Vagina (tissue), 2 donors: ENCODE results near the gene RAD9A.

Experiments used
- POLR2A ChIP-seq, 2 donors: fragments of 450-650 bp; IDR thresholded peaks; one replicate each; pipeline ENCODE4 v1.6.1; 2017; ENCODE audit warnings: antibody characterized with exemption in 2 of 2, mild to moderate bottlenecking in 2 of 2, moderate library complexity in 2 of 2
- POLR2AphosphoS5 ChIP-seq, 2 donors: sonication (generic); formaldehyde crosslinking; IDR thresholded peaks; one replicate each; pipeline ENCODE4 v1.9.0; 2017; ENCODE audit warnings: antibody characterized with exemption in 2 of 2, mild to moderate bottlenecking in 2 of 2, low read depth in 1 of 2; ENCODE audit not compliant: insufficient read depth in 1 of 2
- TF ChIP-seq, protein P1 (sequence below), 3 experiments: fragments of 450-650 bp in 2 of 3; fragments of 200-600 bp in 1 of 3; sonication (generic) in 1 of 3; IDR thresholded peaks; one replicate each; pipeline ENCODE4 v1.5.1; 2017 to 2019; ENCODE audit warnings: antibody characterized with exemption in 3 of 3, mild to moderate bottlenecking in 2 of 3, moderate library complexity in 2 of 3

DNA sequence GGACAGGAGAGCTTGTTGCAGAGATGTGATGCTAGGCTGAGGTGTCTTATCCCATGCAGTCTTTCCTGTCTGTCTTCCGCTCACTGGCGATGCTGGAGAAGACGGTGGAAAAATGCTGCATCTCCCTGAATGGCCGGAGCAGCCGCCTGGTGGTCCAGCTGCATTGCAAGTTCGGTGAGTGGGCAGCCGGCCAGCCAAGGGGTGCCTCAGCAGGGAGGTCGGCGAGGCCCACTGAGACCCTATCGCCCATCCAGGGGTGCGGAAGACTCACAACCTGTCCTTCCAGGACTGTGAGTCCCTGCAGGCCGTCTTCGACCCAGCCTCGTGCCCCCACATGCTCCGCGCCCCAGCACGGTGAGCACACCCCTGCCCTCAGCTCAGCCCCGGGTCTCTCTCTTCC lies 1.7 kb downstream of the RAD9A start:
- TF ChIP-seq POLR2A (IDR thresholded peaks at IDR 0.05) (no peak), POLR2AphosphoS5 (IDR thresholded peaks at IDR 0.05; ENCODE audit: insufficient read depth in 1 of 2, low read depth in 1 of 2) (no peak)
- TF ChIP-seq, protein P1, sequence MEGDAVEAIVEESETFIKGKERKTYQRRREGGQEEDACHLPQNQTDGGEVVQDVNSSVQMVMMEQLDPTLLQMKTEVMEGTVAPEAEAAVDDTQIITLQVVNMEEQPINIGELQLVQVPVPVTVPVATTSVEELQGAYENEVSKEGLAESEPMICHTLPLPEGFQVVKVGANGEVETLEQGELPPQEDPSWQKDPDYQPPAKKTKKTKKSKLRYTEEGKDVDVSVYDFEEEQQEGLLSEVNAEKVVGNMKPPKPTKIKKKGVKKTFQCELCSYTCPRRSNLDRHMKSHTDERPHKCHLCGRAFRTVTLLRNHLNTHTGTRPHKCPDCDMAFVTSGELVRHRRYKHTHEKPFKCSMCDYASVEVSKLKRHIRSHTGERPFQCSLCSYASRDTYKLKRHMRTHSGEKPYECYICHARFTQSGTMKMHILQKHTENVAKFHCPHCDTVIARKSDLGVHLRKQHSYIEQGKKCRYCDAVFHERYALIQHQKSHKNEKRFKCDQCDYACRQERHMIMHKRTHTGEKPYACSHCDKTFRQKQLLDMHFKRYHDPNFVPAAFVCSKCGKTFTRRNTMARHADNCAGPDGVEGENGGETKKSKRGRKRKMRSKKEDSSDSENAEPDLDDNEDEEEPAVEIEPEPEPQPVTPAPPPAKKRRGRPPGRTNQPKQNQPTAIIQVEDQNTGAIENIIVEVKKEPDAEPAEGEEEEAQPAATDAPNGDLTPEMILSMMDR (IDR thresholded peaks at IDR 0.05), result no peak
